ENCODE data around the gene NPFF. TPM values are rescaled to one million over a fixed set of nuclear protein-coding genes. Genes with fewer than 3 reads are reported as not detected.

The NPFF gene
- total and polyA plus RNA-seq, 4 donors = not detected

DNA sequence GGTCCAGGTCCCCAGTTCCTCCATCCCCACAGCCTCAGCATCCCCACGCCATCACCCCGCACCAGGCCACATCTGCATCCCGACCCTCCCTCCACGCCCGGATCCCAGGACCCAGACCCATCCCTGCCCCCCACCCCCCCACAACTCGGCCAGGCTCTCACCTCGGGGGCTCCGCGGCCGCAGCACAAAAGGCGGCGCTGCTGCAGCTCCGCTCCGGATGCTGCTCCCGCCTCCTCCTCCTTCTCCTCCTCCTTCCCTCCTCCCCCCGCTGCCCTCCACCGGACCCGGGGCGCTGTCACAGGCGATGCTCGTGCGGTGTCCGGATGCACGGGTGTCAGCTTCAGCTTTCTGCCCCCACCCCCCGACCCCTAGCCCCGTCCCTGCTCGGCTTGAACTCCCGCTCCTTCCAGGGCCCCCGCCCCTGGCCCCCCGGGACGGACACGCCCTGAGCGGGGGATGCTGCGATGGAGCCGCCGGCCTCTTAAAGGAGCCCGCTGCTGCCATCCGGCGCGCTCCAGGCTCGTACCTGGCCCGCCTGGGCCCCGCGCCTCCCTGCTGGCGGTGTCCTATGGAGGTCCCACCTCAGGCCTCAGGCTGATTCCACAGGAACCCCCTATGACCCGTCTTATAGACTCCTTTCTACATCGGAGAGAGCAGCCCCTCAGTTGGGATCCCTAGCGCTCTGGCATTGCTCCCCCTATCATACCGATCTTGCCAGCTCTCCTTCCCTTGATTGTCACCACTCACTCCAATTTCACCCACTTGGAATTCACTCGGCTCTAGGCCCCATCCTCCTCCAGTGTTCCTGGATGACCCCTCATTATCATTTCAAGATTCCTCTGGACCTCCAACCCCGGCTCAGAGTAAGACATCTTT, 7.8 kb downstream of the NPFF start, which contains the start of gene MAP3K12 (continued):
- TF ChIP-seq, protein P1, sequence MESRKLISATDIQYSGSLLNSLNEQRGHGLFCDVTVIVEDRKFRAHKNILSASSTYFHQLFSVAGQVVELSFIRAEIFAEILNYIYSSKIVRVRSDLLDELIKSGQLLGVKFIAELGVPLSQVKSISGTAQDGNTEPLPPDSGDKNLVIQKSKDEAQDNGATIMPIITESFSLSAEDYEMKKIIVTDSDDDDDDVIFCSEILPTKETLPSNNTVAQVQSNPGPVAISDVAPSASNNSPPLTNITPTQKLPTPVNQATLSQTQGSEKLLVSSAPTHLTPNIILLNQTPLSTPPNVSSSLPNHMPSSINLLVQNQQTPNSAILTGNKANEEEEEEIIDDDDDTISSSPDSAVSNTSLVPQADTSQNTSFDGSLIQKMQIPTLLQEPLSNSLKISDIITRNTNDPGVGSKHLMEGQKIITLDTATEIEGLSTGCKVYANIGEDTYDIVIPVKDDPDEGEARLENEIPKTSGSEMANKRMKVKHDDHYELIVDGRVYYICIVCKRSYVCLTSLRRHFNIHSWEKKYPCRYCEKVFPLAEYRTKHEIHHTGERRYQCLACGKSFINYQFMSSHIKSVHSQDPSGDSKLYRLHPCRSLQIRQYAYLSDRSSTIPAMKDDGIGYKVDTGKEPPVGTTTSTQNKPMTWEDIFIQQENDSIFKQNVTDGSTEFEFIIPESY (IDR thresholded peaks at IDR 0.05) = no peak
- no peak for TF ChIP-seq YY1 (IDR thresholded peaks at IDR 0.05)
- no peak for TF ChIP-seq ATF3 (IDR thresholded peaks at IDR 0.05)
- TF ChIP-seq RAD21 (IDR thresholded peaks at IDR 0.05) = no peak
- no peak for TF ChIP-seq TAF1 (conservative IDR thresholded peaks at IDR 0.05)
- TF ChIP-seq RXRA (IDR thresholded peaks at IDR 0.05) = no peak
- TF ChIP-seq NR2F2 (IDR thresholded peaks at IDR 0.05) = no peak
- no peak for TF ChIP-seq EGR1 (IDR thresholded peaks at IDR 0.05; ENCODE audit: low read depth in 2 of 2)

DNA sequence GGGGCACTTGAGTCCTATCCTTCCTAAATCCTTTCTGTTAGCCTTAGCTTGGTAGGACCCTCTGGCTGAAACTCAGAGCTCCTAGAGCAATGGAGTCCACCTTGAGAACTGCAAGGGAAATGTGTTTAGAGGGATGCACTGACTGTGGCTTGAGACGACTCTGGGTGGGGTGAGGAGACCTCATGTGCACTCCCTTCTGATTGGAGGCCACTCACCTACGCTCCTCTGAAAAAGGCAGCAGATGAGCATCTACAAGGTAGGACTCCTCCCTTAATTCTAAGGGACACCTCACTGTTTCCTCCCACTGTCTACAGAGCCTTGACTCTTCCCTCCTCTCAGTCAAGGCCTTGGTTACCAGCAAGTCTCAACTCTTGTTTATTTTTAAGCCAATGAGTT, 9.1 kb downstream of the NPFF start:
- WGBS = 90% methylated on average over 2 of the region's 2 CpGs
- no peak for DNase-seq (ENCODE audit: low spot score)
- Histone ChIP-seq H3K4me1 (ENCODE audit: control insufficient read depth in 4 of 4, insufficient read depth in 4 of 4, low read length in 3 of 4) (peaks cover 7 to 39% (median 24%) of the 10 kb centered on the region in 4 donors), H3K27me3 (ENCODE audit: control insufficient read depth in 4 of 4, insufficient read depth in 4 of 4, low read length in 3 of 4) (no peaks in the 10 kb centered on the region), H3K27ac (ENCODE audit: low read depth in 1 of 2, low read length in 2 of 2) (no peak overlapping the region), H3K9ac (ENCODE audit: low read depth in 1 of 2, low read length in 2 of 2) (no peak overlapping the region), H3K9me3 (ENCODE audit: control insufficient read depth in 4 of 4, low read length in 3 of 4) (no peaks in the 10 kb centered on the region), H3K36me3 (ENCODE audit: control insufficient read depth in 4 of 4, insufficient read depth in 3 of 4, low read depth in 1 of 4, low read length in 3 of 4) (no peaks in the 10 kb centered on the region), H3K4me3 (ENCODE audit: low read depth in 1 of 3, low read length in 3 of 3) (no peak overlapping the region)
- no peak for TF ChIP-seq TAF1 (conservative IDR thresholded peaks at IDR 0.05)
- no peak for TF ChIP-seq CTCF (IDR thresholded peaks at IDR 0.05; ENCODE audit: low read depth, low read length, missing input control)
- TF ChIP-seq GABPA (IDR thresholded peaks at IDR 0.05 in 1 of 2, conservative IDR thresholded peaks at IDR 0.05 in 1 of 2) = no peak
- no peak for TF ChIP-seq HNF4A (conservative IDR thresholded peaks at IDR 0.05)
- no peak for TF ChIP-seq ATF3 (IDR thresholded peaks at IDR 0.05)
- TF ChIP-seq, protein P1 (IDR thresholded peaks at IDR 0.05) = no peak
- no peak for TF ChIP-seq YY1 (IDR thresholded peaks at IDR 0.05)
- no peak for TF ChIP-seq FOXA1 (IDR thresholded peaks at IDR 0.05)
- no peak for TF ChIP-seq RAD21 (IDR thresholded peaks at IDR 0.05)
- TF ChIP-seq EGR1 (IDR thresholded peaks at IDR 0.05; ENCODE audit: low read depth in 2 of 2) = no peak
- no peak for TF ChIP-seq NR2F2 (IDR thresholded peaks at IDR 0.05)
- TF ChIP-seq MAX (IDR thresholded peaks at IDR 0.05) = no peak
- TF ChIP-seq, protein P2, sequence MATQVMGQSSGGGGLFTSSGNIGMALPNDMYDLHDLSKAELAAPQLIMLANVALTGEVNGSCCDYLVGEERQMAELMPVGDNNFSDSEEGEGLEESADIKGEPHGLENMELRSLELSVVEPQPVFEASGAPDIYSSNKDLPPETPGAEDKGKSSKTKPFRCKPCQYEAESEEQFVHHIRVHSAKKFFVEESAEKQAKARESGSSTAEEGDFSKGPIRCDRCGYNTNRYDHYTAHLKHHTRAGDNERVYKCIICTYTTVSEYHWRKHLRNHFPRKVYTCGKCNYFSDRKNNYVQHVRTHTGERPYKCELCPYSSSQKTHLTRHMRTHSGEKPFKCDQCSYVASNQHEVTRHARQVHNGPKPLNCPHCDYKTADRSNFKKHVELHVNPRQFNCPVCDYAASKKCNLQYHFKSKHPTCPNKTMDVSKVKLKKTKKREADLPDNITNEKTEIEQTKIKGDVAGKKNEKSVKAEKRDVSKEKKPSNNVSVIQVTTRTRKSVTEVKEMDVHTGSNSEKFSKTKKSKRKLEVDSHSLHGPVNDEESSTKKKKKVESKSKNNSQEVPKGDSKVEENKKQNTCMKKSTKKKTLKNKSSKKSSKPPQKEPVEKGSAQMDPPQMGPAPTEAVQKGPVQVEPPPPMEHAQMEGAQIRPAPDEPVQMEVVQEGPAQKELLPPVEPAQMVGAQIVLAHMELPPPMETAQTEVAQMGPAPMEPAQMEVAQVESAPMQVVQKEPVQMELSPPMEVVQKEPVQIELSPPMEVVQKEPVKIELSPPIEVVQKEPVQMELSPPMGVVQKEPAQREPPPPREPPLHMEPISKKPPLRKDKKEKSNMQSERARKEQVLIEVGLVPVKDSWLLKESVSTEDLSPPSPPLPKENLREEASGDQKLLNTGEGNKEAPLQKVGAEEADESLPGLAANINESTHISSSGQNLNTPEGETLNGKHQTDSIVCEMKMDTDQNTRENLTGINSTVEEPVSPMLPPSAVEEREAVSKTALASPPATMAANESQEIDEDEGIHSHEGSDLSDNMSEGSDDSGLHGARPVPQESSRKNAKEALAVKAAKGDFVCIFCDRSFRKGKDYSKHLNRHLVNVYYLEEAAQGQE (IDR thresholded peaks at IDR 0.05) = no peak
- no peak for TF ChIP-seq HNF4G (IDR thresholded peaks at IDR 0.05)
- no peak for TF ChIP-seq FOXA2 (IDR thresholded peaks at IDR 0.05)
- TF ChIP-seq RXRA (IDR thresholded peaks at IDR 0.05) = no peak
- TF ChIP-seq JUND (IDR thresholded peaks at IDR 0.05) = no peak

Measured in liver (tissue), 9 donors.